GM08714 (cell line): ENCODE results near the gene PTRH2.
"Not testable (repeated sequence)": the region's sequence is repeated elsewhere in the genome, so short reads cannot be mapped to it uniquely, and the experiment has no call there.

Experiments used
- H3K4me3 ChIP-seq: fragments of 200-500 bp; sonication (Bioruptor generic); 2 replicates; pipeline ENCODE4 v1.5.1; 2014; ENCODE audit warnings: mild to moderate bottlenecking, low read length, inconsistent platforms
- ZNF274 ChIP-seq: IDR thresholded peaks from 2 replicates; pipeline ENCODE4 v1.6.1; 2012; ENCODE audit warnings: mild to moderate bottlenecking, low read depth, low read length

Gene PTRH2

GRCh38 chr17:59707149-59707970, at the start of gene PTRH2, which contains the start of gene VMP1:
PTRH2 (minus strand) TSS chr17:59707430; CDS start chr17:59697978, 9,452 bp downstream.
VMP1 (plus strand) TSS chr17:59707654; CDS start chr17:59731447, 23,793 bp downstream.
- TF ChIP-seq ZNF274 = no peak
- H3K4me3 ChIP-seq = peak within 1 kb of the TSS; percentile 76

GRCh38 chr17:59756236-59756818, 49.1 kb upstream of the PTRH2 start:
- H3K4me3 ChIP-seq = no peak overlapping the region
- no peak for TF ChIP-seq ZNF274

DNA sequence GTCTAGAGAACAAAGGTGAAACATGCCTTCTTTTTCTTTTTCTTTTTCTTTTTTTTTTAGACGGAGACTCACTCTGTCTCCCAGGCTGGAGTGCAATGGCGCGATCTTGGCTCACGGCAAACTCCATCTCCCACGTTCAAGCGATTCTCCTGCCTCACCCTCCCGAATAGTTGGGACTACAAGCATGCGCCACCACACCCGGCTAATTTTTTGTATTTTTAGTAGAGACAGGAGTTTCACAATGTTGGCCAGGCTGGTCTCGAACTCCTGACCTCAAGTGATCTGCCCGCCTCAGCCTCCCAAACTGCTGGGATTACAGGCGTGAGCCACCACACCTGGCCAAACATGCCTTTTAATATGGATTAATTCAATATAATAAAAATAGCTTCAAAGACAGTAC, 47.8 kb upstream of the PTRH2 start:
- H3K4me3 ChIP-seq = not testable (repeated sequence)

GRCh38 chr17:59754552-59754951, 47.3 kb upstream of the PTRH2 start:
- no peak overlapping the region for H3K4me3 ChIP-seq
- no peak for TF ChIP-seq ZNF274

DNA sequence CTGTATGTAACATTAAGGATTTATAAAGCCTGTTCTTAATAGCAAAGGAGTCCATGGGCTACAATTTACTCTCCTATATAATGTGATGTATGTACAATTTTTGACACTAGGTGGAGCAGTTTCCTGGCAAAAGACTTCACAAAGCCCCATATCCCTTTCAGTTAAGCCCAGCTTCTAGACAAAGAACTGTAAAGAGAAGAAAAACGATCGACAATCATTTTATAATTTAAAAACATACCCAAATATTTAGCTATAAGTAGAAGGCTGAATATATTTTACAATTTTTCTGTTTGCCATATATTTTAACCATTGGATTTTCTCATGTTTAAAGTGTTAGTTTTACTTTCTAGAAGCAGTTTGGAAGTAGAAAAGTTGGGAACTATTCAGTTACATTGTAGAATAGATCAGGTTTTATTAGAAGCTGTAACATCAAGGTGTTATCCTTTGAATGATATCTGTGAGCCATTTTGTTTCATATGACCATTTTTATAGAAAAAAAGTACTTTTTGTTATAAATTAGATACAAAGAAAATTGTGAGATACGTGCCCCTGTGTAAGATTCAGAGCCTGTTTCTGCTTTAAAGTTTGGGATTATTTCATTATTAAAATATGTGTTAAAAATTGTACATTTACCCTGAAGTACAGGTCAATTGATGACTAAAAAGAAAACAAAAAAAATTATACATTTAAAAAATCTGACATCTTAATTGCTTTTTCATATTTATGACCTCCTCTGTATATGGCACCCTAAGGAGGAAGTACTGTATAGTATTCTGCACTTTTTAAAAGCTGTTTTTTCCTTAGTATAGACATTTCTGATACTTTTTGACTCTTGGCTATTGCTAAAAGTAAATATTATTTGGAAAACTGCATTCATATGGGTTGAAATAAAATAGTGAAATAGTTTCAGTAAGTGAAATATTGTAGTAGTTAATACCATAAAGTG, 46.6 kb upstream of the PTRH2 start:
- no peak overlapping the region for H3K4me3 ChIP-seq
- TF ChIP-seq ZNF274 = no peak

DNA sequence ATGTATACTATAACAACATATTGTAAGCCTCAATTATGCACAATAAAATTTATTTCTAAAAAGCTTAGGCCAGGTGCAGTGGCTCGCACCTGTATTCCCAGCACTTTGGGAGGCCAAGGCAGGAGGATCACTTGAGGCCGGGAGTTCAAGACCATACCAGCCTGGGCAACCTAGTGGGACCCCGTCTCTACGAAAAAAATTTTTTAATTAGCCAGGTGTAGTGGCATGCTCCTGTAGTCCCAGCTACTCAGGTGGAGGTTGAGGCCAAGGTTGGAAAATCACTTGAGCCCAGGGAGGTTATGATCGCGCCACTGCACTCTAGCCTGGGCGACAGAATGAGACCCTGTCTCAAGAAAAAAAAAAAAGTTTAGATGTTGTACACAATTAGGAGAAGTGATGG, 45.7 kb upstream of the PTRH2 start:
- TF ChIP-seq ZNF274 = no peak
- no peak overlapping the region for H3K4me3 ChIP-seq

DNA sequence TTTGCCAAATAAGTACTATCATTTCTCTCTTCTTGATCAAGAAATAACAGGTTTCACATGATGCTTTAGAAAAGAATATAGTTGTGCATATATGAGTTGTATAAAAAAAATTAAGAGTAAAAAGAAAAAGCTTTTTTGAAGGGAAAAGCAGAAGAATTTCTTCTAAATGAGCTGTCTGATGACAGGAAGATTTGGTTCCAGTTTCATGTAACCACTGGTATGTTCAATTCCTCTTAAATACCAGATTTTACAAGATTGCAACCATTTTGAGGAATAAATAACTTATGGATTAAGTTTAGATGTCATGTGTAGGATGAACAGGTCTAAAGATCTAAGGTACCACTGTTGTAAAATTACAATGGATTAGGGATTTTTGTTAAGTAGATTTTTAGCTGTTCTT, 45.2 kb upstream of the PTRH2 start:
- TF ChIP-seq ZNF274 = no peak
- H3K4me3 ChIP-seq = no peak overlapping the region

- TF ChIP-seq ZNF274 = no peak
- H3K4me3 ChIP-seq = no peak overlapping the region
Measured at GRCh38 chr17:59751955-59752413, 44.8 kb upstream of the PTRH2 start.

- H3K4me3 ChIP-seq = no peak overlapping the region
- TF ChIP-seq ZNF274 = no peak
Measured at GRCh38 chr17:59748591-59748990, 41.4 kb upstream of the PTRH2 start.

DNA sequence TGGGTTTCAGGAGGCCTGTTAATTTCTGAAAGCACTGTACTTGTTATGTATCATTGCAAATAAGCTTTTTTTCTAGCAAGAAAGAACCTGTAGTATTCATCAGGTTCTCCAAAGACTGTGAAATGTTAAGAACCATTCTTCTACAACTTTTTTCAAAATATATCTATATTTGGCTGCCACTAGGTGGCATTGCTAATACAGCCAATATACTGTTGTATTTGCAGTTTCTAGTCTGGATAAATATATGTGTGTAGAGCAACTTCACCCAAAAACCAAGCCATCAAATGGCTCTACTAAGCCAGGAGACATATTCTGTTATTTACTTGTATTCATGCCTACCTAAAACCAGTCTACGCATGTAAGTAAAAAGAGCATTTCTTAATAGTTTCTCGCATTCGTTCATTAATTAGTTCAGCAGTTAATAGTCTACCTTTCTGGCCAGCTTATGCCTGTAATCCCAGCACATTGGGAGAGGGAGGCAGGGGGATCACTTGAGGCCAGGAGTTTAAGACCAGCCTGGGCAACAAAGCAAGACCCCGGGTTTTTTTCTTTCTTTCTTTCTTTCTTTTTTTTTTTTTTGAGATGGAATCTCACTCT, 39.7 kb upstream of the PTRH2 start:
- no peak overlapping the region for H3K4me3 ChIP-seq
- no peak for TF ChIP-seq ZNF274

- H3K4me3 ChIP-seq = no peak overlapping the region
- TF ChIP-seq ZNF274 = no peak
Measured at GRCh38 chr17:59745040-59745439, 37.8 kb upstream of the PTRH2 start.

DNA sequence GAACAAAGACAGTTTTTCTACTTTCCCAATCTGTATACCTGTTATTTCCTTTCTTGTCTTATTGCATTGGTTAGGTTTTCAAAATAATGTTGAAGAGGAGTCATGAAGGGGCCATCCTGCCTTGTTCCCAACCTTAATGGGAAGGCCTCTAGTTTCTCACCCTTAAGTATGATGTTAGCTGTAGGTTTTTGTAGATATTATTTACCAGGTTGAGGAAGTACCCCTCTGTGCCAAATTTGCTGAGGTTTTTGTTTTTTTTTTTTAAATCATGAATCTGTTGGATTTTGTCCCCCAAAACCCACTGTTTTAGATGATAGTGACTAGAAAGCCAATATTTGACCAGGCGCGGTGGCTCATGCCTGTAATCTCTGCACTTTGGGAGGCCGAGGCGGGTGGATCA, 36.6 kb upstream of the PTRH2 start:
- no peak for TF ChIP-seq ZNF274
- H3K4me3 ChIP-seq = no peak overlapping the region

GRCh38 chr17:59737324-59737723, 30.1 kb upstream of the PTRH2 start:
- H3K4me3 ChIP-seq = no peak overlapping the region
- TF ChIP-seq ZNF274 = no peak

DNA sequence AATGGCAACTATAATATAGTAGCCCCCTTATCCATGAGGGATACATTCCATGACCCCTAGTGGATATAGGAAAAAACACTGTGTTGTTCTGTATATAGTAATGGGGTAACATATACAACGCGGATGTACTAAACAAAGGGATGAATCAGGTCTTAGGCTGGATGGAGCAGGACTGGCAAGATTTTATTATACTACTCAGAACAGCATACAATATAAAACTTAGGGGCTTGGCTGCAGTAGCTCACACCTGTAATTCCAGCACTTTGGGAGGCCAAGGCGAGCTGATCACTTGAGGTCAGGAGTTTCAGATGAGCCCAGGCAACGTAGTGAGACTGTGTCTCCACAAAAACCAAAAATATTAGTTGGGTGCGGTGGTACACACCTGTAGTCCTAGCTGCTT, 27.0 kb upstream of the PTRH2 start:
- TF ChIP-seq ZNF274 = no peak
- no peak overlapping the region for H3K4me3 ChIP-seq
